ENCODE results near the gene PARVB. TPM values are rescaled to one million over a fixed set of nuclear protein-coding genes. Genes with fewer than 3 reads are reported as not detected.

Gene PARVB
- total and polyA plus RNA-seq, 2 of the 8 experiments (the other 6 are each of a cell fraction or from before 2014, with no cell fraction given) = 14.5 to 18.6 TPM

GRCh38 chr22:43998679-43999264 is 25.3 kb upstream of the PARVB start:
- no peak for TF ChIP-seq GTF2F1 (IDR thresholded peaks at IDR 0.05; ENCODE audit: borderline replicate concordance, low read depth, low read length)
- TF ChIP-seq PHF8 (conservative IDR thresholded peaks at IDR 0.05; ENCODE audit: low read depth, low read length) = no peak
- no peak for TF ChIP-seq HDAC6 (IDR thresholded peaks at IDR 0.05; ENCODE audit: low read depth, low read length)
- TF ChIP-seq TCF12 (IDR thresholded peaks at IDR 0.05; ENCODE audit: low read depth, low read length) = no peak
- TF ChIP-seq HDAC2 (IDR thresholded peaks at IDR 0.05; ENCODE audit: borderline replicate concordance in 1 of 2, low read depth in 2 of 2, low read length in 2 of 2) = no peak
- TF ChIP-seq NANOG (IDR thresholded peaks at IDR 0.05; ENCODE audit: insufficient read depth, low read depth, low read length, poor library complexity, severe bottlenecking) = no peak
- TF ChIP-seq CBX8 (IDR thresholded peaks at IDR 0.05; ENCODE audit: borderline replicate concordance, low read depth, low read length) = no peak
- TF ChIP-seq EP300 (IDR thresholded peaks at IDR 0.05; ENCODE audit: borderline replicate concordance in 1 of 2, low read depth in 2 of 2, low read length in 2 of 2) = no peak
- TF ChIP-seq NRF1 (IDR thresholded peaks at IDR 0.05; ENCODE audit: low read depth, low read length) = no peak
- no peak for TF ChIP-seq CREB1 (IDR thresholded peaks at IDR 0.05)
- Histone ChIP-seq H4K8ac (ENCODE audit: extremely low read depth, insufficient read depth, low read length) (no peak overlapping the region), H3K79me1 (ENCODE audit: low read depth, low read length) (no peaks in the 10 kb centered on the region), H4K20me1 (replicated peaks in 1 of 2; ENCODE audit: control insufficient read depth in 1 of 2, insufficient read depth in 2 of 2, low read length in 2 of 2) (peaks cover 0 to 8% of the 10 kb centered on the region in 2 experiments), H3K18ac (ENCODE audit: extremely low read depth, low read length) (no peak overlapping the region), H4K5ac (ENCODE audit: insufficient read length, low read depth, low read length) (no peak overlapping the region), H3K27me3 (replicated peaks in 1 of 4; ENCODE audit: control insufficient read depth in 3 of 4, extremely low read depth in 1 of 4, insufficient read depth in 3 of 4, low read length in 3 of 4) (no peaks in the 10 kb centered on the region), H3K56ac (replicated peaks; ENCODE audit: insufficient read length, low read depth, low read length) (no peak overlapping the region), H2BK5ac (ENCODE audit: low read depth, low read length) (no peak overlapping the region), H3K79me2 (ENCODE audit: control insufficient read depth in 1 of 2, insufficient read depth in 2 of 2, low read length in 2 of 2) (no peaks in the 10 kb centered on the region), H2BK12ac (ENCODE audit: low read depth, low read length) (no peak overlapping the region), H3K23ac (ENCODE audit: insufficient read length) (no peak overlapping the region), H3K23me2 (ENCODE audit: low read depth, low read length) (no peaks in the 10 kb centered on the region), H2AK5ac (ENCODE audit: low read depth, low read length) (no peak overlapping the region), H3K4me3 (ENCODE audit: extremely low read depth in 1 of 4, insufficient read depth in 2 of 4, low read depth in 3 of 4, low read length in 4 of 4) (no peak overlapping the region), H2BK20ac (ENCODE audit: low read length) (no peak overlapping the region), H3K4me1 (replicated peaks in 1 of 4; ENCODE audit: control insufficient read depth in 3 of 4, insufficient read depth in 4 of 4, low read length in 3 of 4) (no peaks in the 10 kb centered on the region), H3K4ac (replicated peaks; ENCODE audit: insufficient read length, low read depth, low read length) (no peak overlapping the region), H3K14ac (ENCODE audit: insufficient read length) (no peak overlapping the region), H2AFZ (ENCODE audit: low read length) (no peak overlapping the region), H3K27ac (ENCODE audit: low read depth, low read length) (no peak overlapping the region), H3K9ac (replicated peaks in 1 of 4; ENCODE audit: extremely low read depth in 1 of 4, low read depth in 3 of 4, low read length in 3 of 4) (no peak overlapping the region), H4K91ac (replicated peaks; ENCODE audit: insufficient read length, low read length) (no peak overlapping the region), H3K4me2 (ENCODE audit: insufficient read depth in 1 of 2, low read depth in 2 of 2, low read length in 2 of 2) (no peak overlapping the region), H2BK15ac (ENCODE audit: low read length) (no peak overlapping the region), H2BK120ac (replicated peaks; ENCODE audit: low read depth, low read length) (no peak overlapping the region), H3K9me3 (ENCODE audit: insufficient read depth in 2 of 2, low read depth in 1 of 2, low read length in 1 of 2) (no peaks in the 10 kb centered on the region), H3K36me3 (ENCODE audit: control insufficient read depth in 2 of 4, insufficient read depth in 4 of 4, low read length in 3 of 4) (peaks cover 0 to 10% (median 6%) of the 10 kb centered on the region in 4 experiments; a peak in 5 of 8 replicates)
- FAIRE-seq = no peak
- ChIA-PET POLR2A (ENCODE audit: partially characterized antibody) (no interaction called here), CTCF (ENCODE audit: partially characterized antibody) (interaction anchor here (0.5 to 3.1 kb wide), 9 partner anchors 16 to 628 kb away, joined by 3 to 13 read pairs (median 4); no protein-coding TSS in a partner anchor)
- WGBS, 2 experiments (ENCODE audit: extremely low coverage in 1 of 2, insufficient coverage in 1 of 2, insufficient read length in 1 of 2, insufficient replicate concordance in 2 of 2, low coverage in 1 of 2, low lambda C conversion rate in 2 of 2, missing lambda C conversion rate in 1 of 2) = 91% methylated on average over 15 of the region's 15 CpGs; no CpG with 5 or more reads in 1 of the 2 experiments
- no peak for DNase-seq (ENCODE audit: low read depth in 1 of 2, low spot score in 2 of 2)
